ENCODE data around the gene CCDC12.

DNA sequence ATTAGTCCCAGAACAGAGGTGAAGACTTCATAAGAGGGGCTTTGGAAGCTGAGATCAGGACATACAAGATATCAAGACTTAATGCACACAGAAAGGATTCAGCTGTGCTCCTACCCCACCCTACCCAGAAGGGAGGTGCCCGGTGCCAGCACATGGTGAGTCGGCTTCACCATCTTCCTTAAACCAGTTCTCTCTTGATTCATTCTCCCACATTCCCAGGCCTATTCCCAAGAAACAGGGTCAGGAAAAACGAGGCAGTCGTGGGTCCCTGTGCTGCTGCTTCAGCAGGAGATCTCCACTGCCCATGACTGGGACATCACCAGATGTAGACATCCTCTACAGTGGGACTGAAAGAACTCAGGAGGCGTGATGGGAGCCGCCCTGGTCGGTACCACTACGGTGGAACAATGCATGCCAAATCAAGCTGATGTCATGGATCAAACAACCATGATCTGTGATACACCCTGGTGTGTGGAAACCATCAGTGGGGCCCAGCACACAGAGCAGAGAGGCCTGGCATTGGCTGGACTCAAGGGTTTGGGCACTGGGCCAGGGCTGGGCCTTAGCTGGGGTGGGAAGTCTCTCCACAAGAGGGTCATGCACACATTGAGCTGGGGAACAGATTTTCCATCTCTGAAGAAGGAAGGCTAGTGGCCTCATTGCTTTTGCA lies 41.9 kb downstream of the CCDC12 start:
- TF ChIP-seq, protein P1, sequence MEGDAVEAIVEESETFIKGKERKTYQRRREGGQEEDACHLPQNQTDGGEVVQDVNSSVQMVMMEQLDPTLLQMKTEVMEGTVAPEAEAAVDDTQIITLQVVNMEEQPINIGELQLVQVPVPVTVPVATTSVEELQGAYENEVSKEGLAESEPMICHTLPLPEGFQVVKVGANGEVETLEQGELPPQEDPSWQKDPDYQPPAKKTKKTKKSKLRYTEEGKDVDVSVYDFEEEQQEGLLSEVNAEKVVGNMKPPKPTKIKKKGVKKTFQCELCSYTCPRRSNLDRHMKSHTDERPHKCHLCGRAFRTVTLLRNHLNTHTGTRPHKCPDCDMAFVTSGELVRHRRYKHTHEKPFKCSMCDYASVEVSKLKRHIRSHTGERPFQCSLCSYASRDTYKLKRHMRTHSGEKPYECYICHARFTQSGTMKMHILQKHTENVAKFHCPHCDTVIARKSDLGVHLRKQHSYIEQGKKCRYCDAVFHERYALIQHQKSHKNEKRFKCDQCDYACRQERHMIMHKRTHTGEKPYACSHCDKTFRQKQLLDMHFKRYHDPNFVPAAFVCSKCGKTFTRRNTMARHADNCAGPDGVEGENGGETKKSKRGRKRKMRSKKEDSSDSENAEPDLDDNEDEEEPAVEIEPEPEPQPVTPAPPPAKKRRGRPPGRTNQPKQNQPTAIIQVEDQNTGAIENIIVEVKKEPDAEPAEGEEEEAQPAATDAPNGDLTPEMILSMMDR (IDR thresholded peaks at IDR 0.05): no peak
- no peak for TF ChIP-seq POLR2A (IDR thresholded peaks at IDR 0.05)
